Measurements from ENCODE around the gene COPG1.

DNA sequence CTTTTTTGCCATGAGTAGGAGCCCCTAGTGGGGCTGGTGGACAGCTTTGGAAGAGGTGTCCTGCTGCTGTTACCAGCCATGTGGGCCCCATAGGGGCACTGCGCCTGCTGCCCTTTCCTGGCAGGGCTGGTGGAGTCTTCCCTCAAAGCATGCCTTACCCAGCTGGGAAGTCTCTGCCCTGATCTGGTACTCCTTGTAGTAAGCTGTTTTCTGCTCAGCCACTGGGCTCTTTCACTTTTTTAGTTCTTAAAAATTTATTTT is 55.5 kb downstream of the COPG1 start:
- TF ChIP-seq BHLHE40 (IDR thresholded peaks at IDR 0.05; ENCODE audit: borderline replicate concordance) (no peak), FOXM1 (IDR thresholded peaks at IDR 0.05; ENCODE audit: borderline replicate concordance) (no peak)
